Adrenal gland (tissue), 12 donors: ENCODE data around the gene ZNF786. TPM values are rescaled to one million over a fixed set of nuclear protein-coding genes. Genes with fewer than 3 reads are reported as not detected.
A peak's percentile ranks its signal among the peaks of the same experiment; 100 is the strongest.

Source experiments
- DNase-seq, 7 donors: peaks; one replicate each; pipeline ENCODE4 v3.0.0-alpha.2; 2019 to 2020
- H3K27ac ChIP-seq, 5 donors: fragments of 200-600 bp; sonication (generic) in 4 of 5; 1 replicate in 3 of 5; 2 replicates in 2 of 5; pipeline versions ENCODE4 v1.5.1 to v1.8.0; 2016 to 2020; ENCODE audit warnings: mild to moderate bottlenecking in 1 of 5
- H3K27me3 ChIP-seq: fragments of 200-600 bp; 2 replicates; pipeline ENCODE4 v1.8.0; 2021
- H3K36me3 ChIP-seq, 2 donors: fragments of 200-600 bp; replicated peaks in 1 of 2; 1 replicate in 1 of 2; 2 replicates in 1 of 2; pipeline versions ENCODE4 v1.5.1 to v1.8.0; 2018 to 2022
- H3K4me1 ChIP-seq, 2 donors: fragments of 200-600 bp; replicated peaks in 1 of 2; 1 replicate in 1 of 2; 2 replicates in 1 of 2; pipeline versions ENCODE4 v1.5.1 to v1.8.0; 2018 to 2021
- H3K4me3 ChIP-seq, 4 donors: fragments of 200-600 bp; sonication (generic) in 3 of 4; one replicate each; pipeline ENCODE4 v1.5.1; 2016 to 2018
- H3K9me3 ChIP-seq, 3 donors: fragments of 200-600 bp; sonication (generic) in 1 of 3; replicated peaks in 1 of 3; 1 replicate in 2 of 3; 2 replicates in 1 of 3; pipeline versions ENCODE4 v1.5.1 to v1.8.0; 2016 to 2021
- CTCF ChIP-seq, 6 experiments: fragments of 450-650 bp in 4 of 6; fragments of 200-600 bp in 2 of 6; sonication (generic) in 1 of 6; IDR thresholded peaks; 1 replicate in 5 of 6; 2 replicates in 1 of 6; pipeline versions ENCODE4 v1.5.1 to v1.8.0; 2016 to 2021; ENCODE audit warnings: antibody characterized with exemption in 6 of 6, mild to moderate bottlenecking in 2 of 6, moderate library complexity in 1 of 6
- POLR2A ChIP-seq, 2 donors: fragments of 450-650 bp; IDR thresholded peaks; one replicate each; pipeline ENCODE4 v1.6.1; 2017; ENCODE audit warnings: antibody characterized with exemption in 2 of 2, mild to moderate bottlenecking in 2 of 2, moderate library complexity in 1 of 2
- WGBS, 4 donors: extraction: QIAGEN DNeasy Blood & Tissue Kit in 2 of 4; methylation state at CpG; one replicate each; pipeline versions ENCODE4 v1.1.5 to v1.1.7; 2013 to 2017; 5-methylcytosine and 5-hydroxymethylcytosine counted together
- intact Hi-C, 2 donors: fragments of 100-400 bp; cut with DNase I; formaldehyde crosslinking; loops; one replicate each; pipeline versions ENCODE4 v1.14.1 to v1.15.0; 2022 to 2023
- polyA plus RNA-seq, 3 donors: library from polyadenylated mRNA; stranded (reverse); fragments of 200-250 nt in 2 of 3; fragments of 350-450 nt in 1 of 3; fragmentation: Illumina TruSeq in 1 of 3; extraction: RNeasy Lipid Tissue Mini Kit (QIAGEN cat#74804) in 1 of 3; gene quantifications; one replicate each; pipeline ENCODE4 v1.2.3, GENCODE V29; 2013 to 2014
- total RNA-seq, 9 donors: library from RNA; depleted of rRNA in 4 of 9; stranded (reverse); fragments of >200 nt in 4 of 9; fragments of 120-200 nt in 1 of 9; fragmentation: NEBNext Ultra II Directional in 1 of 9; extraction: Animal tissue kit (Norgen Biotek cat#: 25700) in 1 of 9; gene quantifications; one replicate each; pipeline versions ENCODE4 v1.1.0 to v1.2.4, GENCODE V29; 2013 to 2023
- donor health status: healthy with polysubstance abuse.
- donor health status: Bipolar disorder and iron deficiency.
- donor health status: DM: yes; HTN: yes; CAD: no.
- donor health status: DM: no; HTN: no; CAD: no.
- donor health status: DM: no; HTN: no; CAD: no.
- donor health status: DM: yes; HTN: yes; CAD: no.

ZNF786 gene
- total and polyA plus RNA-seq, 12 donors = 2.6 to 13.0 (median 4.8) TPM

- peak in 2 of 7 donors; percentile 26 to 69 for DNase-seq
- Histone ChIP-seq H3K27ac (peak overlapping the region; percentile 81 to 96 (median 92)), H3K36me3 (peaks cover 0 to 4% of the 10 kb centered on the region in 2 donors), H3K4me1 (peaks cover 7 to 16% of the 10 kb centered on the region in 2 donors), H3K27me3 (no peaks in the 10 kb centered on the region), H3K4me3 (peak overlapping the region; percentile 58 to 93 (median 75)), H3K9me3 (no peaks in the 10 kb centered on the region)
- WGBS, 4 donors = 2 to 8% (median 5%) methylated on average over 13 to 21 of the region's 21 CpGs
- intact Hi-C loops = no loop called here
- TF ChIP-seq CTCF (IDR thresholded peaks at IDR 0.05) (no peak), POLR2A (IDR thresholded peaks at IDR 0.05) (no peak)
Observed at GRCh38 chr7:149125189-149125862, 34.8 kb upstream of the ZNF786 start.

DNA sequence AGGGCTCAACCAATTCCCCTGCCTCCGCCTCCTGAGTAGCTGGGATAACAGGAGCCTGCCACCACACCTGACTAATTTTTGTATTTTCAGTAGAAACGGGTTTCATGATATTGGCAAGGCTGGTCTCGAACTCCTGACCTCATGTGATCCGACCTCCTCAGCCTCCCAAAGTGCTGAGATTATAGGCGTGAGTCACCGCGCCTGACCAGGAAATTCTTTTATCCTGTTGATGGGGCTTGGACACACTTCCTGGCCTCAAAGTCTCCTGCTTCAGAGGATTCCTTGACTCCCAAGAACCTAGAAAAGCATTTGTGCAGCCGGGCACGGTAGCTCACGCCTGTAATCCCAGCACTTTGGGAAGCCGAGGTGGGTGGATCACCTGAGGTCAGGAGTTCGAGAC is 19.5 kb upstream of the ZNF786 start:
- Histone ChIP-seq H3K4me1 (no peaks in the 10 kb centered on the region), H3K9me3 (no peaks in the 10 kb centered on the region), H3K27ac (no peak overlapping the region), H3K27me3 (no peaks in the 10 kb centered on the region), H3K4me3 (no peak overlapping the region), H3K36me3 (no peaks in the 10 kb centered on the region)
- intact Hi-C loops = no loop called here
- WGBS, 4 donors = 84 to 96% (median 92%) methylated on average over 8 to 12 of the region's 12 CpGs
- no peak for TF ChIP-seq CTCF (IDR thresholded peaks at IDR 0.05)
- TF ChIP-seq POLR2A (IDR thresholded peaks at IDR 0.05) = no peak
- DNase-seq = no peak

GRCh38 chr7:149104749-149105148 is 14.2 kb upstream of the ZNF786 start:
- DNase-seq = no peak
- Histone ChIP-seq H3K36me3 (no peaks in the 10 kb centered on the region), H3K4me1 (no peaks in the 10 kb centered on the region), H3K27ac (no peak overlapping the region), H3K4me3 (no peak overlapping the region), H3K27me3 (no peaks in the 10 kb centered on the region), H3K9me3 (no peaks in the 10 kb centered on the region)
- WGBS, 4 donors = 89 to 96% (median 95%) methylated on average over 6 to 25 of the region's 25 CpGs
- TF ChIP-seq CTCF (IDR thresholded peaks at IDR 0.05) (no peak), POLR2A (IDR thresholded peaks at IDR 0.05) (no peak)
- intact Hi-C loops = no loop called here

DNA sequence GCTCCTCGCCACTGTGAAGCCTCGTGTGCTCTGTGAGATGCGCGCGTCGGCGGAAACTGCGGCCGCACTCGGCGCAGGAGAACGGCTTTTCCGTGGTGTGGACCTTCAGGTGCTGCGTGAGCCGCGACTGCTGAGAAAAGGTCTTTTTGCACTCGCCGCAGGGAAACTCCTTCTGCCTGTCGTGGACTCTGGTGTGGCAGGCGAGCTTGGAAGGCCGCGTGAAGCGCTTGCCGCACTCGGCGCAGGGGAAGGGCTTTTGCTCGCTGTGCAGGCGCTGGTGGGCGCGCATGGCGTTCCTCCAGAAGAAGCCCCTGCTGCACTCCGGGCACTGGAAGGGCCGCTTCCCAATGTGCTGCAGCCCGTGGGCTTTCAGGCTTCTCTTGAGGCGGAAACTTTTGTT is 13.7 kb upstream of the ZNF786 start:
- intact Hi-C loops = no loop called here
- Histone ChIP-seq H3K27ac (no peak overlapping the region), H3K9me3 (no peaks in the 10 kb centered on the region), H3K4me3 (no peak overlapping the region), H3K36me3 (no peaks in the 10 kb centered on the region), H3K4me1 (no peaks in the 10 kb centered on the region), H3K27me3 (no peaks in the 10 kb centered on the region)
- TF ChIP-seq POLR2A (IDR thresholded peaks at IDR 0.05) (no peak), CTCF (IDR thresholded peaks at IDR 0.05) (no peak)
- WGBS, 4 donors = 95 to 97% (median 97%) methylated on average over 15 to 35 of the region's 35 CpGs
- no peak for DNase-seq
